B cell (primary cell): ENCODE measurements around the gene ZNF587. TPM values are rescaled to one million over a fixed set of nuclear protein-coding genes. Genes with fewer than 3 reads are reported as not detected.
"Not testable (repeated sequence)": the region's sequence is repeated elsewhere in the genome, so short reads cannot be mapped to it uniquely, and the experiment has no call there.

Source experiments
- ATAC-seq: fragments of 200-7000 bp; cut with Tn5 transposase; one replicate; pipeline ENCODE4 v1.10.0; 2021; ENCODE audit warnings: low read depth, mild to moderate bottlenecking, moderate number of reproducible peaks, moderate library complexity
- CTCF ChIA-PET: fragments of 350-600 bp; sonication (Branson Sonifier 250); formaldehyde crosslinking; loops from one replicate; lab custom pipeline; 2021; ENCODE audit warnings: antibody characterized with exemption, inconsistent platforms; lab: Charles Lee
- POLR2A ChIA-PET: fragments of 350-600 bp; sonication (Branson Sonifier 250); formaldehyde crosslinking; loops from one replicate; lab custom pipeline; 2021; ENCODE audit warnings: antibody characterized with exemption; lab: Charles Lee
- DNase-seq: peaks from one replicate; pipeline ENCODE4 v3.0.0; 2013
- H2AFZ ChIP-seq: 2 replicates; pipeline ENCODE4 v1.6.1; 2012; ENCODE audit warnings: mild to moderate bottlenecking, low read depth, low read length; ENCODE audit not compliant: insufficient read depth, poor library complexity, severe bottlenecking
- H3K27ac ChIP-seq, 2 donors: 1 replicate in 1 of 2; 2 replicates in 1 of 2; pipeline ENCODE4 v1.5.1; 2012 to 2013; ENCODE audit warnings: low read length in 2 of 2, mild to moderate bottlenecking in 2 of 2, moderate library complexity in 1 of 2
- H3K27me3 ChIP-seq, 4 experiments: fragments of 200-600 bp in 1 of 4; sonication (generic) in 1 of 4; replicated peaks in 1 of 4; 1 replicate in 2 of 4; 2 replicates in 2 of 4; pipeline versions ENCODE4 v1.6.1 to v1.7.0; 2013 to 2016; ENCODE audit warnings: low read length in 3 of 4, mild to moderate bottlenecking in 2 of 4, mixed read lengths in 1 of 4, moderate library complexity in 1 of 4; ENCODE audit not compliant: insufficient read depth in 4 of 4, control insufficient read depth in 3 of 4; ENCODE audit errors: control extremely low read depth in 1 of 4
- H3K36me3 ChIP-seq, 2 experiments: replicated peaks in 1 of 2; 1 replicate in 1 of 2; 2 replicates in 1 of 2; pipeline versions ENCODE4 v1.6.1 to v1.7.1; 2013; ENCODE audit warnings: low read length in 1 of 2; ENCODE audit not compliant: insufficient read depth in 2 of 2, control insufficient read depth in 1 of 2; ENCODE audit errors: control extremely low read depth in 1 of 2, extremely low read depth in 1 of 2
- H3K4me1 ChIP-seq, 2 donors: fragments of 200-600 bp in 1 of 2; sonication (generic) in 1 of 2; 1 replicate in 1 of 2; 2 replicates in 1 of 2; pipeline versions ENCODE4 v1.5.1 to v1.6.1; 2013 to 2017; ENCODE audit warnings: low read length in 2 of 2; ENCODE audit not compliant: control insufficient read depth in 2 of 2, insufficient read depth in 2 of 2
- H3K4me2 ChIP-seq: replicated peaks from 2 replicates; pipeline ENCODE3; 2012; ENCODE audit warnings: mild to moderate bottlenecking, low read depth, low read length; ENCODE audit not compliant: poor library complexity, severe bottlenecking
- H3K4me3 ChIP-seq, 5 experiments: fragments of 200-600 bp in 1 of 5; sonication (generic) in 1 of 5; 1 replicate in 3 of 5; 2 replicates in 2 of 5; pipeline versions ENCODE4 v1.5.1 to v1.7.0; 2011 to 2016; ENCODE audit warnings: low read length in 4 of 5, mild to moderate bottlenecking in 4 of 5, low read depth in 2 of 5, control low read depth in 1 of 5, moderate library complexity in 1 of 5; ENCODE audit not compliant: insufficient read depth in 1 of 5; ENCODE audit errors: control extremely low read depth in 1 of 5, extremely low read depth in 1 of 5
- H3K79me2 ChIP-seq: fragments of 200-600 bp; sonication (generic); one replicate; pipeline ENCODE4 v1.6.0; 2016; ENCODE audit warnings: low read length; ENCODE audit not compliant: control insufficient read depth, insufficient read depth
- H3K9ac ChIP-seq: fragments of 200-600 bp; sonication (generic); 2 replicates; pipeline ENCODE4 v1.6.1; 2017; ENCODE audit warnings: mild to moderate bottlenecking, low read length, moderate library complexity
- H3K9me3 ChIP-seq, 3 donors: one replicate each; pipeline versions ENCODE4 v1.6.1 to v1.7.1; 2013; ENCODE audit warnings: low read length in 2 of 3; ENCODE audit not compliant: control insufficient read depth in 2 of 3, insufficient read depth in 1 of 3; ENCODE audit errors: control extremely low read depth in 1 of 3
- H4K20me1 ChIP-seq: 2 replicates; pipeline ENCODE4 v1.6.0; 2012; ENCODE audit warnings: mild to moderate bottlenecking, low read length; ENCODE audit not compliant: insufficient read depth, control insufficient read depth, poor library complexity, severe bottlenecking
- H3K27ac Mint-ChIP-seq: one replicate; pipeline ENCODE4 v1.8.0; 2021; ENCODE audit warnings: mixed read lengths
- H3K27me3 Mint-ChIP-seq: one replicate; pipeline ENCODE4 v1.8.0; 2021; ENCODE audit warnings: mixed read lengths
- H3K4me1 Mint-ChIP-seq: one replicate; pipeline ENCODE4 v1.8.0; 2021; ENCODE audit warnings: mixed read lengths
- H3K4me3 Mint-ChIP-seq: one replicate; pipeline ENCODE4 v1.8.0; 2021; ENCODE audit warnings: mixed read lengths
- H3K9me3 Mint-ChIP-seq: one replicate; pipeline ENCODE4 v1.8.0; 2022; ENCODE audit warnings: mixed read lengths; ENCODE audit not compliant: insufficient read depth
- EZH2 ChIP-seq: IDR thresholded peaks from 2 replicates; pipeline ENCODE4 v1.6.1; 2012; ENCODE audit warnings: borderline replicate concordance, low read depth, mild to moderate bottlenecking, moderate library complexity, low read length; ENCODE audit not compliant: insufficient read depth, poor library complexity, severe bottlenecking
- WGBS: methylation state at CpG from one replicate; pipeline ENCODE4 v1.1.5; 2013; ENCODE audit warnings: missing lambda C conversion rate; ENCODE audit not compliant: insufficient coverage; 5-methylcytosine and 5-hydroxymethylcytosine counted together
- intact Hi-C: fragments of 100-400 bp; cut with micrococcal nuclease; formaldehyde crosslinking; loops from one replicate; pipeline ENCODE4 v1.10.0; 2022
- polyA plus RNA-seq: library from polyadenylated mRNA; depleted of rRNA; stranded (reverse); fragments of >200 nt; gene quantifications from 2 replicates; pipeline ENCODE4 v1.2.3, GENCODE V29; 2012
- total RNA-seq, 2 donors: library from RNA; stranded (reverse); fragments of 120-200 nt in 1 of 2; gene quantifications; 1 replicate in 1 of 2; 2 replicates in 1 of 2; pipeline versions ENCODE4 v1.2.3 to v1.2.4, GENCODE V29; 2013 to 2022
- TF ChIP-seq, protein P1 (sequence below): fragments of 200-600 bp; IDR thresholded peaks from one replicate; pipeline ENCODE4 v1.8.0; 2022; ENCODE audit warnings: antibody characterized with exemption, mild to moderate bottlenecking

Gene ZNF587
- total and polyA plus RNA-seq, 2 donors (not counting 1 experiment from before 2014, with no cell fraction given), result 16.6 to 72.9 TPM

DNA sequence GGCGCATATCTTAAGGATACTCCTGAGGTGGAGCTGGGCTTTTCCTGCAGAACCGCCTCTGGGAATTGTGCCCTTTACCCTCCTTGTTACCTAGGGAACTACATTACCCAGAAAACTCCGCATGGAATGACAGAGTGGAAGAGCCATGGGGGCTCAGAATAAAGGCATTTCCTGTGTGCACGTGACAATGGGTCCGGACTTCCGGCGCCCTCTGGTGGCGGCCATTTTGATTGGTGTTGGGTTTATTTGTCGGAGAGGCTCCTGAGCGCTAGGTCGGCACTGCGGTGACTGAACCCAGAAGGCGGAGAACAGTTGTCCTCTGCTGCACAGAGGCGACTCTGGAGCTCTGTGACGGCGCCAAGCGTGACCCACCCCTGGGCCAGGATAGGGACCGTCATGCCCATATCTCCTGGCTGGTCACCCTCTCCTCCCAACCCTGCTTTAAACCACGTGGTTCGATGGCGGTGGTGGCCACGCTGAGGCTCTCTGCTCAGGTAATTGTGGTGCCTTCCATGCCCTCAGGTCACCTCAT lies 19.5 kb upstream of the ZNF587 start, which contains the start of gene ZNF587B:
Gene ZNF587B, plus strand, starts transcription at position 229 of the 532 bp plus-strand sequence. Its CDS starts 230 bp downstream, at position 459.
- DNase-seq, result peak; percentile 42
- WGBS, result 83% methylated on average over 20 of the region's 22 CpGs
- TF ChIP-seq EZH2, result no peak
- TF ChIP-seq, protein P1, sequence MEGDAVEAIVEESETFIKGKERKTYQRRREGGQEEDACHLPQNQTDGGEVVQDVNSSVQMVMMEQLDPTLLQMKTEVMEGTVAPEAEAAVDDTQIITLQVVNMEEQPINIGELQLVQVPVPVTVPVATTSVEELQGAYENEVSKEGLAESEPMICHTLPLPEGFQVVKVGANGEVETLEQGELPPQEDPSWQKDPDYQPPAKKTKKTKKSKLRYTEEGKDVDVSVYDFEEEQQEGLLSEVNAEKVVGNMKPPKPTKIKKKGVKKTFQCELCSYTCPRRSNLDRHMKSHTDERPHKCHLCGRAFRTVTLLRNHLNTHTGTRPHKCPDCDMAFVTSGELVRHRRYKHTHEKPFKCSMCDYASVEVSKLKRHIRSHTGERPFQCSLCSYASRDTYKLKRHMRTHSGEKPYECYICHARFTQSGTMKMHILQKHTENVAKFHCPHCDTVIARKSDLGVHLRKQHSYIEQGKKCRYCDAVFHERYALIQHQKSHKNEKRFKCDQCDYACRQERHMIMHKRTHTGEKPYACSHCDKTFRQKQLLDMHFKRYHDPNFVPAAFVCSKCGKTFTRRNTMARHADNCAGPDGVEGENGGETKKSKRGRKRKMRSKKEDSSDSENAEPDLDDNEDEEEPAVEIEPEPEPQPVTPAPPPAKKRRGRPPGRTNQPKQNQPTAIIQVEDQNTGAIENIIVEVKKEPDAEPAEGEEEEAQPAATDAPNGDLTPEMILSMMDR, result peak; percentile 39
- H3K4me3 Mint-ChIP-seq, result no peak within 1 kb of the TSS
- Histone ChIP-seq H3K79me2 (peaks cover 71% of the 10 kb centered on the region), H3K27me3 (no peaks in the 10 kb centered on the region), H3K4me1 (no peaks in the 10 kb centered on the region), H3K9ac (no peak within 1 kb of the TSS), H4K20me1 (peaks cover 22% of the 10 kb centered on the region), H2AFZ (no peak within 1 kb of the TSS), H3K27ac (no peak within 1 kb of the TSS), H3K4me2 (no peak within 1 kb of the TSS), H3K9me3 (peaks cover 0 to 9% (median 0%) of the 10 kb centered on the region in 3 donors), H3K36me3 (peaks cover 0 to 11% of the 10 kb centered on the region in 2 experiments), H3K4me3 (no peak within 1 kb of the TSS)
- no peak within 1 kb of the TSS for H3K27ac Mint-ChIP-seq
- no peaks in the 10 kb centered on the region for H3K27me3 Mint-ChIP-seq
- ChIA-PET POLR2A (no interaction called here), CTCF (no interaction called here)
- peaks cover 7% of the 10 kb centered on the region for H3K4me1 Mint-ChIP-seq
- intact Hi-C loops, result no loop called here
- H3K9me3 Mint-ChIP-seq, result no peaks in the 10 kb centered on the region
- no peak for ATAC-seq

DNA sequence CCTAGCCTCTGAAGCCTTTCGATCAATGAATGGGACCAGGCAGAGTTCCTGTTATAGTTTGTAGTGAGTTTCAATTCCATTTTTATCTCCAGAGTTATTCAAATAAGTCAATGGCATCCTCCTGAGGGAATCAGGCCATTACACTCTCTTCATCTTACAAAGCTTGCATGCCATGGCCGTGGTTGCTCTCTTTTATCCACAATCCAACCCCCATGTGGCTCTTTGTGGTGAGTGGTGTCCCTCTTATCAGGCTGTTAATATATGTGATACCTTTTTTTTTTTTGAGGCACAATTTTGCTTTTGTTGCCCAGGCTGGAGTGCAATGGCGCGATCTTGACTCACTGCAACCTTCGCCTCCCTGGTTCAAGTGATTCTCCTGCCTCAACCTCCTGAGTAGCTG lies 12.7 kb upstream of the ZNF587 start:
- WGBS, result no CpG with 5 or more reads among the region's 5 CpGs
- not testable (repeated sequence) for H3K27ac Mint-ChIP-seq

GRCh38 chr19:57838622-57839191 lies 11.0 kb upstream of the ZNF587 start:
- H3K4me3 Mint-ChIP-seq, H3K9me3 ChIP-seq, intact Hi-C loops, H3K4me2 ChIP-seq, H3K27me3 Mint-ChIP-seq, CTCF ChIA-PET, POLR2A ChIA-PET, H3K27ac ChIP-seq, H4K20me1 ChIP-seq, H3K9ac ChIP-seq, H3K4me3 ChIP-seq, H3K4me1 ChIP-seq, H3K9me3 Mint-ChIP-seq, DNase-seq, ATAC-seq, H3K27ac Mint-ChIP-seq, H3K4me1 Mint-ChIP-seq, H2AFZ ChIP-seq, H3K27me3 ChIP-seq: not testable (repeated sequence)
- Histone ChIP-seq H3K36me3 (peaks cover 9 to 25% of the 10 kb centered on the region in 2 experiments), H3K79me2 (peaks cover 20% of the 10 kb centered on the region)
- 100% methylated on average over 1 of the region's 5 CpGs for WGBS

More for the DNA sequence above, 12.7 kb upstream of the ZNF587 start:
- H3K27ac ChIP-seq, H3K27me3 ChIP-seq, H3K4me1 ChIP-seq, H3K9me3 ChIP-seq, H3K4me2 ChIP-seq, DNase-seq, H4K20me1 ChIP-seq, H3K27me3 Mint-ChIP-seq, H3K4me3 Mint-ChIP-seq, H3K4me1 Mint-ChIP-seq, ATAC-seq, H2AFZ ChIP-seq, POLR2A ChIA-PET, H3K9ac ChIP-seq, intact Hi-C loops, H3K9me3 Mint-ChIP-seq, H3K4me3 ChIP-seq: not testable (repeated sequence)
- peaks cover 7 to 15% of the 10 kb centered on the region in 2 experiments for H3K36me3 ChIP-seq
- peaks cover 29% of the 10 kb centered on the region for H3K79me2 ChIP-seq
- CTCF ChIA-PET, result interaction anchor here (0.6 kb wide), 1 partner anchor 17 kb away, joined by 3 read pairs; no protein-coding TSS in a partner anchor
